Activated CD4-positive, alpha-beta T cell treated with anti-CD3 and anti-CD28 coated beads, Interleukin-2, amount 50 U/mL, for 4 hours (primary cell): ENCODE data around the gene LMAN1.

Experiments used
- DNase-seq, 2 experiments: peaks; one replicate each; pipeline ENCODE4 v3.0.0-alpha.2; 2020

LMAN1 gene

GRCh38 chr18:59360381-59360780 lies 1.3 kb upstream of the LMAN1 start:
- DNase-seq, result no peak

- DNase-seq, result no peak
Observed at GRCh38 chr18:59359576-59359952, 499 bp upstream of the LMAN1 start.

GRCh38 chr18:59358414-59358711 lies 702 bp downstream of the LMAN1 start:
- no peak for DNase-seq

GRCh38 chr18:59357928-59358327 lies 1.1 kb downstream of the LMAN1 start:
- no peak for DNase-seq

GRCh38 chr18:59354731-59355130 lies 4.3 kb downstream of the LMAN1 start:
- DNase-seq, result no peak

GRCh38 chr18:59353079-59353680 lies 5.9 kb downstream of the LMAN1 start:
- DNase-seq, result no peak

GRCh38 chr18:59352250-59352855 lies 6.7 kb downstream of the LMAN1 start:
- no peak for DNase-seq

GRCh38 chr18:59345556-59345955 lies 13.5 kb downstream of the LMAN1 start:
- no peak for DNase-seq

GRCh38 chr18:59344996-59345395 lies 14.1 kb downstream of the LMAN1 start:
- no peak for DNase-seq

- DNase-seq, result no peak
Observed at GRCh38 chr18:59343926-59344325, 15.1 kb downstream of the LMAN1 start.

GRCh38 chr18:59340817-59341216 lies 18.2 kb downstream of the LMAN1 start:
- DNase-seq, result no peak

GRCh38 chr18:59340312-59340711 lies 18.8 kb downstream of the LMAN1 start:
- no peak for DNase-seq

GRCh38 chr18:59332986-59333385 lies 26.1 kb downstream of the LMAN1 start:
- DNase-seq, result no peak

GRCh38 chr18:59328683-59329082 lies 30.4 kb downstream of the LMAN1 start:
- DNase-seq, result no peak

- DNase-seq, result no peak
Observed at GRCh38 chr18:59325965-59326364, 33.1 kb downstream of the LMAN1 start.

GRCh38 chr18:59324623-59324971 lies 34.5 kb downstream of the LMAN1 start:
- DNase-seq, result no peak

GRCh38 chr18:59323931-59324622 lies 35.0 kb downstream of the LMAN1 start:
- no peak for DNase-seq

GRCh38 chr18:59318460-59319050 lies 40.5 kb downstream of the LMAN1 start, which contains the start of gene CPLX4:
Gene CPLX4 (minus strand): TSS chr18:59318649. CDS start chr18:59318462, 187 bp downstream.
- no peak for DNase-seq

- no peak for DNase-seq
Observed at GRCh38 chr18:59311631-59312030, 47.4 kb downstream of the LMAN1 start.

GRCh38 chr18:59308938-59309260 lies 50.2 kb downstream of the LMAN1 start:
- no peak for DNase-seq

- peak; percentile 50 to 54 for DNase-seq
Observed at GRCh38 chr18:59308248-59308937, 50.7 kb downstream of the LMAN1 start.

GRCh38 chr18:59306640-59307039 lies 52.4 kb downstream of the LMAN1 start:
- DNase-seq, result no peak

GRCh38 chr18:59305295-59305694 lies 53.8 kb downstream of the LMAN1 start:
- no peak for DNase-seq

- no peak for DNase-seq
Observed at GRCh38 chr18:59303656-59304195, 55.3 kb downstream of the LMAN1 start.
